CD1c-positive myeloid dendritic cell (primary cell): ENCODE results near the gene EPHA3.

Experiments
- DNase-seq: peaks from one replicate; pipeline ENCODE4 v3.0.0-alpha.2; 2016; ENCODE audit errors: extremely low spot score

Gene EPHA3

GRCh38 chr3:89446593-89446992 is 339.2 kb downstream of the EPHA3 start:
- no peak for DNase-seq

GRCh38 chr3:89447243-89447642 is 339.8 kb downstream of the EPHA3 start:
- DNase-seq, result no peak

- DNase-seq, result no peak
Observed at GRCh38 chr3:89449086-89449485, 341.7 kb downstream of the EPHA3 start.

- no peak for DNase-seq
Observed at GRCh38 chr3:89452066-89452465, 344.6 kb downstream of the EPHA3 start.

- no peak for DNase-seq
Observed at GRCh38 chr3:89455240-89455639, 347.8 kb downstream of the EPHA3 start.

GRCh38 chr3:89467898-89468363 is 360.5 kb downstream of the EPHA3 start:
- DNase-seq, result no peak

GRCh38 chr3:89472101-89472500 is 364.7 kb downstream of the EPHA3 start:
- no peak for DNase-seq

- DNase-seq, result no peak
Observed at GRCh38 chr3:89474333-89475130, 367.1 kb downstream of the EPHA3 start.

GRCh38 chr3:89488800-89489580 is 381.6 kb downstream of the EPHA3 start:
- no peak for DNase-seq

- DNase-seq, result no peak
Observed at GRCh38 chr3:89490129-89490528, 382.7 kb downstream of the EPHA3 start.

GRCh38 chr3:89494734-89495133 is 387.3 kb downstream of the EPHA3 start:
- DNase-seq, result no peak

- DNase-seq, result no peak
Observed at GRCh38 chr3:89503891-89504391, 396.5 kb downstream of the EPHA3 start.

- no peak for DNase-seq
Observed at GRCh38 chr3:89504432-89504831, 397.0 kb downstream of the EPHA3 start.

- no peak for DNase-seq
Observed at GRCh38 chr3:89506462-89507103, 399.2 kb downstream of the EPHA3 start.

GRCh38 chr3:89521328-89521727 is 413.9 kb downstream of the EPHA3 start:
- no peak for DNase-seq

GRCh38 chr3:89522155-89522554 is 414.7 kb downstream of the EPHA3 start:
- no peak for DNase-seq

- no peak for DNase-seq
Observed at GRCh38 chr3:89525609-89526008, 418.2 kb downstream of the EPHA3 start.

GRCh38 chr3:89527736-89528305 is 420.4 kb downstream of the EPHA3 start:
- DNase-seq, result no peak
